ENCODE data around the gene WASF2.
"Not testable (repeated sequence)": the region's sequence is repeated elsewhere in the genome, so short reads cannot be mapped to it uniquely, and the experiment has no call there.

The WASF2 gene

DNA sequence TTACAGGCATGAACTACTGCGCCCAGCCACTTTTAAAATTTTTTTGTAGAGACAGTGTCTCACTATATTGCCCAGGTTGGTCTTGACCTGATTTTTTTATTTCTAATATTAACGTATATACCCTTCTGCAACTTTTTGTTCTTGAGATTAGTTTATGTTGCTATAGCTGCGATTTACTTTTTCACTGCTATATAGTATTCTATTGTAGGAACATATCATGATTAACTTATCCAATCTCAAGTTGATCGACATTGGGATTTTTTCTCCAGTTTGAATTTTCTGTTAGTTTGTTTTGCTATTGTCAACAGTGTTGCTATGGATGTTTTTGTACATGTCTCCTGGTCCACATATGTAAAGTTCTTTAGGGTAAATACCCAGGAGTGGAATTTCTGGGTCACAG, 35.4 kb downstream of the WASF2 start:
- DNase-seq (ENCODE audit: low read depth in 3 of 3), result no peak

DNA sequence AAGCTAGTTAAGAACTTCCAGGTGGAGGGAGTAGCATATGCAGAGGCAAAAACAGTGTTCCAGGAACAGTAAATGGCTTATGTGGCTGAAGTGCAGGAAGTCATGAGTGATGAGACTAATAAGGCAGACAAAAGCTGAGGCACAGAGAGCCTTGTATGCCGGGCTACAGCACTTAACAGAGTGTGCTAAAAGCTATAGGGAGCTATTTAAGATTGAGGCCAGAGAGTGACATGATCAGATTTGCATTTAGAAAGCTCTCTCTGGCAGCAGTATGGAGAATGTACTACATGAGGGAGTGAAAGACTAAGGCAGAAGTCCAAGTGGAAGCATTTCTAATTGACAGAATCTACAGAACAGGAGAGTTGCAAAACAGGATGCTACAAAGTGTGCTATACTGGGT, 38.6 kb downstream of the WASF2 start:
- no peak for DNase-seq (ENCODE audit: low read depth in 3 of 3)

DNA sequence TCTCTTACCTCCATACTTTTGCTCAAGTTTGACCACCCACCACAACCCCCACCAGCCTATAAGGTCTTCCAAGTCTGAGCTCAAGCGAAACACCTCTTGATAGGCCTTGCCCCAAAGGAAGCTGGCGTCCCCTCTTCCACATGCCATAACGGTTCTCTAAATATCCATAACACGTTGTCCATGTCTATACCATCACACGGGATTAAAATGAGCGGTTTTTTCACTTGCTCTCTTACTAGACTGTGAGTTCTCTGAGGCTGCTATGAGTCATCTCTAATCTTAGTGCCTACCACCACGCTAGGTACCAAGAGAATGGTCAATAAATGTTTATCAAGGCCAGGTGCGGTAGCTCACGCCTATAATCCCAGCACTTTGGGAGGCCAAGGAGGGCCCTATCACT, 41.0 kb downstream of the WASF2 start:
- DNase-seq (ENCODE audit: low read depth in 3 of 3), result no peak

DNA sequence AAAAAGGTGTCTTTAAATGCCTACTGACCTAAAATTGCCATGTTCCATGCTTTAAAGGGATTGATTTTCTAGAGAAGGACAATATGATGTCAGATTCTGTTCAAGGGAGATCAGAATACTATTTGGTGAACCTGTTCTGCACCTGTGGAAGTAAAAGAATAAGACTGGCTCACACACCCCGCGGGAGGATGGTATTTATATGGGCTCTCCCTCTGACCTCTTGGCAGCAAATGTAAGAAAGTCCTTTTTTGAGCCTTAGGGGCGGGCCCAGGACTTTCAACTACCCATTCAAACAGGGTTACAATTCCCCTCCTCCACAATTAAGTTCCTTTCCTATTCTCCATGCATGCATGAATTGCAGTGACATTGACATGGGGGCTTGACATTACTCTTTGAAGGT, 42.1 kb downstream of the WASF2 start:
- no peak for DNase-seq (ENCODE audit: low read depth in 3 of 3)

DNA sequence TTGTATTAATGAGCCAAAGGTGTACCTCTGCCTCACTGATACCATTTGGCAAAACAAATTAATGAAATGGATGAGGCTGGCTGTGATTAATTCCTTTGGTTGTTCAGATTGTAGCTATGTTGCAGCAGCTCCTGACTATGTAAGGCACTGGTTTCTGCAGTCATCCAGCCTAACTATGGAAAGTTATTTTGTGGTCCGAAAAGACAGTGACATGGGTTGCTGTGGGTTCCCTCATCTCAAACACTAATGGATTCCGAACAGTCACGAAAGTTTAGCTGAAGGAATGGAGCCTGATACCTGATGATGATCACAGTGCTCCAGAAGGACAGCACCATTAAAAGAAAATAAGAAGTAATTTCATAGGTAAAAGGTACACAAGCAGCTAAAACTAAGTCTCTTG, 42.6 kb downstream of the WASF2 start:
- DNase-seq (ENCODE audit: low read depth in 3 of 3), result no peak

DNA sequence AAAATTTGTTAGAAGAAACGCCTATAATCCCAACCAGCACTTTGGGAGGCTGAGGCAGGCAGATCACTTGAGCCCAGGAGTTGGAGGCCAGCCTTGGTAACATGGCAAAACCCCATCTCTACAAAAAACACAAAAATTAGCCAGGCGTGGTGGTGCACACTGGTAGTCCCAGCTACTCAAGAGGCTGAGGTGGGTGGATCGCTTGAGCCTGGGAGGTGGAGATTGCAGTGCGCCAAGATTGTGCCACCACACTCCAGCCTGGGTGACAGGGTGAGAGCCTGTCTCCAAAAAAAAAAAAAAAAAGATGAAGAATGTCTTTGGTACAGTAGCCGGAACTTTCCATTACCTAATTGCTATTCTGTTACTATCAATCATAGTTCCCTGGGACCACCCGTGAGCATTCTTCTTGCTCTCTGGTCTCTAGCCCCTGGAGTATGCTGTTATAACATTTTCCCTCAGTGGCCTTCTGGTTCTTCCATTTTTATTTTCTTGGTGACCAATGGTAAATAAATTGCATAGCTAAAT, 43.4 kb downstream of the WASF2 start:
- no peak for DNase-seq (ENCODE audit: low read depth in 3 of 3)

DNA sequence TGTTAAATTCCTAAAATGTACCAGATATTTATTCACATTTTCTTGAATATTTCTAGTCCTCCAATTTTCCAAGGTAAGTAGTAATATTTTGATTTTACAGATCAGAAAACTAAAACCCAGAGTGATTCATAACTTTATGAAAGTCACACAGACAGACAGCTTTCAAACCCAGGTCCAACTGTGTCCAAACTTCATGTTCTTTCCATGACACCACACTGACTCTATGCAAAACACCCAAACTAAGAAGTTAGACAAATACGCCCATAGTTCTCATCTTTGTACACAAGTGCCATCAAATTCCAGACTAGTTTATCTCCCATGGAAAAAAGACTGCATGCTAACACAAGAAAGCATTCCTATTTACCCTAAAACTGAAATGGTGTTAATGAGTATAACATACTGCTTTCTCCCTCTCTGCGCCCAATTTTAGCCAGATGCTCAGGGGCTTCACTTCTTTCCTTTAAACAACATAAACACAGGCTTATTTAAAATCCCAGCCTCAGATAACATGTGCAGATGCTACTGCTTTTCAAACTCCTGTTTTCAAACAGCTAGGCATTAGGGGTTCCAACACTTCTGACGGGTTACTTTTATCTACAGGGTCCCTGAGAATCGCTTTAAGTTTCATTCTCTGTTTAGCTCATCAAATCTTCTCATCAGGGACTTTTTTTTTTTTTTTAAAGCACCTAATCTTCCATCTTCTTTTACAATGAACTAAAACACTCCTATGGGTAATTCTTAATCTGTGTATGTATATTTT, 44.6 kb downstream of the WASF2 start:
- DNase-seq (ENCODE audit: low read depth in 3 of 3), result no peak

DNA sequence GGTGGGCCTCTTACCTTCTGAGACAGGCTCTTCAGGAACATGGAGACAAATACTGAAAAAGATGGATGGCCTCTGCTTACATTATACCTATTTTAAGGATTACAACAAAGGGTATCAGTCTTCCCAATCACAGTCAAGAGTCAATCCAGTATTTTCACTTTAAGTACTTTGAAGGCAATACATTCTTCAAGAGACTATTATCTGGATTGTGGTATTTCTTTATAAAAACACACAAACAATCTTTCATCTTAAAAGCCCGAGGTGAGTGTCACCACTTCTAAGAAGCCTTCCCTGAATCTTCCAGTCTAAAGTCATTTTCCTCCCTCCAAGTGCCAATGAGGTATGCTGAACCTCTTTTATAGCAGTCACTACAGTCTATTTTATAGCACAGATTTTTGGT, 45.3 kb downstream of the WASF2 start:
- DNase-seq (ENCODE audit: low read depth in 3 of 3), result no peak

DNA sequence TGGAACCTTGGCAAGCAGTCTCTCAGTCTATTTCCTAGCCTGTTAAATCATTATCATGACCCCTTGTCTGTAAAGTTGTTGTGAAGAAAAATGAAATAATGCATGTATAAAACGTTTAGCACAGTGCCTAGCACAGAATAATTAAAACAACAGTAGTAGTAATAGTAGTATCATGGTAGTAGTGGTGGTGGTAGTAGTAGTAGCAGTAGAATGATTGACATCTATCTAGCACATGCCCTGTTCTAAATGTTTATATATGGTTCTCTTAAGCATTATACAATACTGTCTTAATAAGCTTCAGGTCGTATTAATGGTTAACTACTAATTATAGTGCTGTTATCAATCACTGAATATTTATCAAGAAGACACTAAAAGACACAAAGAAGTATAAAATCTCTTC, 50.8 kb downstream of the WASF2 start:
- no peak for DNase-seq (ENCODE audit: low read depth in 3 of 3)

DNA sequence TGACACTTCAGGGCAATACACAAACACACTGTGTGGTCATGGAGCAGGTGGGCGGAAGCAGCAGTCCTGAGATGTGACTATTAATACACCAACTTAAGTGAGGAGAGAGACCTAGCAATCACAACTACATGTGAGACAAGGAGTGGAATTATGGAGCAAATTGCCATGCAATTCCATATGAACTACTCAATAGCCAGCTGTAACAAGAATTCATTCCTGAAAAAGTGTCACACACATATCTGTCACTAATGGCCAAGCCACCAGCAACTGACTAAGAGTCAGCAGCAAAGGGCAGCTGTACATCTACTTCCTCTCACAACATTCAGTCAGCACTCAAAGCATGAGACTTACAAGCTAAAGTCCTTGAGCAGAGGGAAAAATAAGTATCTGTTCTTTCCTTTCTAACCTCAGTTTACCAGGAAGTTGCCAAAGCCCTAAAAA, 51.3 kb downstream of the WASF2 start:
- DNase-seq (ENCODE audit: low read depth in 3 of 3), result no peak

DNA sequence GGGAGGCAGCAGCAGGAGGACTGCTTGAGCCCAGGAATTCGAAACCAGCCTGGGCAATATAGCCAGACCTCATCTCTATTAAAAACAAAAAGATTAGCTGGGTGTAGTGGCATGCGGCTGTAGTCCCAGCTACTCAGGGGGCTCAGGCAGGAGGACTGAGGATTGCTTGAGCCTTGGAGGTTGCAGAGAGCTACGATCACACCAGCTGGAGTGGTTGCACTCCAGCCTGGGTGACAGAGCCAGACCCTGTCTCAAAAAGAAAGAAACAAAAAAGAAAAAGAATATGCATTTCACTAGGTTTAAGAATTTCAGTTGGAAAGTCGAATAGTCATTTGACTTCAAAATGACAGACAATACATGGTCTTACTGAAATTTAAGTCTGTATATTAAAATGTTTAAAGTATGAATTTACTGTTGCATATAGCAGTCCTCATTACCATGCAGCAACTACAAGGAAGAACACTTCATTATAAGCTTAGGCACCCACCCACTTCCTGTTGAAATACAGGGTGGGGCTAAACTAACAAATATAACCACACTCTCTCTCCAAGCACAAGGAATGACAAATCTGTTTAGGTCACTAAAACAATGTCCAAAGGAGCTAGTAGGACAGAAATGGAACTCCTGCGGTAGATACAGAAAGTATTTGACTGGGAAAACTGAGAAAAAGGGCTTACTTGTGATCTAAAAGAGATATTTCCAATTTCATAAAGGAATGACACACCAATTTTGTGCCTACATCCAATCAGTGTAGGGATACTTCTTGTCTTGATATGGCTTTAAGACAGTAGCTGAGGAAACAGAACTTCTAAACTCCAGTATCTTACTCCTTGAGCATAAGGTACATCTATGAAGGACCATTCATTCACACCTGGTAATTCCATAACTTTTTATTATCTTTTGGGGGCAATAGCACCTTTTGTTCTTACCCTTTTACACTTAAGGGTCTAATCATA, 53.5 kb downstream of the WASF2 start:
- DNase-seq (ENCODE audit: low read depth in 3 of 3), result no peak

DNA sequence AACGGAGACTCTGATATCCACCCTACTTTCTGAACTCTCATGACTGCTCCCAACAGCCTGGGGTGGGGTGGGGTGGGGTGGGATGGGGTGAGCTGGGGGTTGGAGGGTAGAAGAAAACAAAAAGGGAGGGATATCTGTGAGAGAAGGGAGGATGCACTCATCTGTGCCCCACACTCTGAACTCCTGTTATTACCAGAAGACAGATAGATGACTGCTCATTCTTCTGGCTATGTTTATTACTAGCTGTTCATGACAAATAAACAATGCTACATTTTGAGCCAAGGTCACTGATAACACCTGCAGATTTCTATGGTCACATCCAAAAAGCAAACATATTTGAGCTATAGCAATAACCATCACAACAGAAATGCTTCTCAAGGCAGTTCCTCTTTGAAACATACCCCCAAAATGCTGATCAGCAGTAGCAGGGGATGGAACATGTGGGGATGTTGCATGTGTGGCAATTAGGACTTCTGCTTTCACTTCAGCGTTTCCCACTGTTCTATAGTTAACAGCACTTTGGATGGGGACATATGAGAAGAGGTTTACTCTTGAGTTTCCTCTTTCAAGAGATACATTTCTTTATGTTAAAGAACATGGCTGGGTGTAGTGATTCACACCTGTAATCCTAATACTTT, 54.3 kb downstream of the WASF2 start:
- DNase-seq (ENCODE audit: low read depth in 3 of 3), result no peak

DNA sequence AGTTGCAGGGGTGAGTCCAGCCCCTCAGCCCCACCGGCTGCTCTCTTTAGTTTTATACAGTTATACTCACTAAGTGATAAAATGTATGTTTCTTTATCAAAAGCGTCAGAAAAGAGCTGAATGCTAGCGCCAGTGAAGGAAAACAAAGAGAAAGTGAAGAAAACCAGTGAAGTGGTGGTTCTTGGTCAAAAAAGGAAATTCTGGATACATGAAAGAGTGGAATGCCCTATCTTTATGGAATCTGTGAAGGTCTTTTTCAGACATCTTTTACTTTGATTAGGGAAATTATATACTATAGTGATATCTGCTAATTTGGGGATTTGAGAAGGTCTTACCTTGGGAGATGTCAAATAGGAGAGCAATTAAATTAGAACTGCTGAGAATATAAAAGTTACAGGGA, 56.3 kb downstream of the WASF2 start:
- DNase-seq (ENCODE audit: low read depth in 3 of 3), result no peak

DNA sequence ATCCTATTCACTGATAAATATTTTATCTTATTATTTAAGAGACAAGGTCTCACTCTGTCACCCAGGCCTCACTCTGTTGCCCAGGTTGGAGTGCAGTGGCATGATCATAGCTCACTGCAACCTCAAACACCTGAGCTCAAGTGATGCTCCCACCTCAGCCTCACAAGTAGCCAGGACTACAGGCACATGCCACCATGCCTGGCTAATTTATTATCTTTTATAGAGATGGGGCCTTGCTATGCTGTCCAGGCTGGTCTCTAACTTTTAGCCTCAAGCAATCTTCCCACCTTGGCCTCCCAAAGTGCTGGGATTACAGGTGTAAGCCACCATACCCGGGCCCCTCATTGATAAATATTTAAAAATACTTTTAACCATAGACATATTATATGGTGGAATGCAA, 57.2 kb downstream of the WASF2 start:
- not testable (repeated sequence) for DNase-seq (ENCODE audit: low read depth in 3 of 3)

DNA sequence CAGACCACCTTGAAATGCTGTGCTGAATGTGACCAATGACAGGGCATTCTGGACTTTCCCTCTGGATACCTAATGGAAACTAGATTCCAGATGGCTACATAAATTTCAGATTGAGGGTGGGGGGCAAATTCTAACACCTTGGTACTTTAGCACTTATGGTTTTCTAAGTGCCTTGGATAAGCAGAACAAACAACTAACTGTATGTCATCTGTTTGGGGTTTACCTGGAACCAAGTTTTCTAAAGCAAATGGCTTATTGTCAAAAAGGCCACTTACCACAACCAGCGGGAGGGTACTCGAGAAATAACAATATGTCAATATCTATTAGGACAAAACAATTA, 58.4 kb downstream of the WASF2 start:
- DNase-seq (ENCODE audit: low read depth in 3 of 3), result no peak

DNA sequence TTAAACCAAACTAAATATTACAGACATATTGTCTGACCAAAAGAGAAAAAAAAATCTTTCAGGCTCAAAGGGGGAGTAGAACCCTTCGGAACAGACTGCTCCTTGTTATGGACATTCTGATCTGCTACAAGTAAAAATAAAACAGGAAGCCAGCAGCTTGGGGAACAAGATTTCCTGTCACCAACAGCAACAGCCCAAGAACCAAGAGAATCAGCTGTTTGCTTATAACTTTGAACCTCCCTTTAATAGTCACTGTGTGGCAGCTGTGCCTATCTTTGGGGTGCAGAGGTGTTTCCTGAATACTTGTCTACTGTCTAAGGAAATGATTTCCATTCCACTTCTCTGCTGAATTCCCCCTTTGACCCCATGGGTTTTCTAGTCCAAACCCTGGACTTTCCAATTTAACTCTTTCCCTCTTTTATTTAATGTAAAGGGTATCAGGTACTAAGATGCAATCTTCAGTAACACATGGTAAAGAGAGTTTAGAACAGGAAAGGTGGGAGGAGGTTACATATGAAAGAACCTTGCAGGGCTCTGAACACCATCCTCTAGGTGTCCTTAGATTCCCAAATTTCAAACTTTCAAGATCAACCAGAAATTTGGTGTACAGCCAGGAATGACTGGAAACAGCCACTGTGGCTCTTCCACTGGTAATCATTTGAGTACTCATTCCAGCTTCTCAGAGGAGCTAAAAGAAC, 58.9 kb downstream of the WASF2 start:
- DNase-seq (ENCODE audit: low read depth in 3 of 3), result no peak

DNA sequence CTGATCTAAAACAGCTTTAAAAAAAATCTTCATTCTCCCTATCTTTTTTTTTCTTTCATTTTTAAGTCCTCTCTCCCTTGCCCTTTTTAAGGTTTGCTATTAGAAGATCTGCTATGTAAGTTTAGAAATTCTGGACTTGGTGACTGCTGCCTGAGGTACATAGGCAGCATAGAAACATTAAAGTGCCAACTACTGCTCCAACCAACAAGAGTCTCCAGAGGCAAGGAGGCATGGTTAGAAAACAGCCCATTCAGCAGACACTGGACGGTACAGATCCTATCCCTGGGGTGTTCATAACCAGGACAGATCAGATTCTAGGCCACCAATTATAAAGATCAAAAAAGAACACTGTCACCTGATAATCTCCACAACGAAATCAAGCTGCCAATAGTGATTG, 60.9 kb downstream of the WASF2 start:
- no peak for DNase-seq (ENCODE audit: low read depth in 3 of 3)

DNA sequence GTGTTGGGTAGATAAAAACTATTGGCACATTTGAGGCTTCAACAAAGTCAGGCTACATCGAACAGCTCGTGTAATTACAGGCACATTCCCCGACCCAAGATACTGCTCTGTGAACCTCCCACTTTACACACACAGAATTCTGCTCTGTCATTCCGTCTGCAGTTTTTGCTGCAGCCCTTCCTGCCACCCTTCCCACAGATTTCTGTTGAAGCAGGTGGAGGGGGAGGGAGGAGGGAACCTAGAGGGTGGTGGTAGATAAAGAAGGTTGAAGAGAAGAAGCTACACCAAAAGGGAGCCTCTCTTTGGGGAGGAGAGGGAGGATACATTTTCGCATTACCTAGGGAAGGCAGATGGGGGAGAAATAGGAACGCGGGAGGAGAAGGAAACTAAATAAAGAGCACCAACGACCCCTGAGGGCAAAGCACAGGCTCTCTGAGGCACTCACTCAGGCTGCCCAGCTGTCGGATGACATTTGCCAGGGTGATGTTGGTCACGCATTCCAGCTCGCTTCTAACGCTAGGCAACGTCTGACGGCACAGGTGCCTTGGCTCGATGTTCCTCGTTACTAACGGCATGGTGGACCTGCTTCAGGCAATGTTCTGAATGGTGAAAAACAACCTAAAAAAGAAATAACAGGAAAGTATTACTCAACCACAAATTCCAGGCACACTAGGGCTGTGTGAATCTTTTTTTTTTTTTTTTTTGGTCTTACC, 61.5 kb downstream of the WASF2 start:
- DNase-seq (ENCODE audit: low read depth in 3 of 3), result no peak

DNA sequence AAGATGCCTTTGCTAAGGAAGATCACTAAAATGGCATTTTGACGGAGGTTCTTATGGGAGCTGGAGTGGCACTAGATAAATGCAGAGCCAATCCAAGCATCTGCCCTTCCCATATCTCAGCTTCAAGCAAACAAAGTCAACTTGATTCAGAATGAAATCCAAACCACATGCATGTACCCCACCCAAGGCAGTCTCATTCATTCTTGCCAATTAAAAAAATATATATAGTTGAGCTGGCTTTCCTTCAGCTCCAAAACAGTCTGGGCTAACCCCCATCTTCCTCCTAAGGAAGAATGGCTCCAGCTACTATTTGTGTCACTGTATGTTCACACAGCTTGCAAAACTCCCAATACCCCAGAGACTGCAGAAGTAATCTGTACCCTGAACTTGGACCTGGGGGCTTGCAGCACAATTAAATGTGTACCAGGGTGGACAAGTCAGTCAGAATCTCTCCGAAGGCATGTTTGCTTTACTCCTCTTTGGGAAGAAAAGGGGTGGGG, 62.1 kb downstream of the WASF2 start:
- DNase-seq (ENCODE audit: low read depth in 3 of 3), result no peak

DNA sequence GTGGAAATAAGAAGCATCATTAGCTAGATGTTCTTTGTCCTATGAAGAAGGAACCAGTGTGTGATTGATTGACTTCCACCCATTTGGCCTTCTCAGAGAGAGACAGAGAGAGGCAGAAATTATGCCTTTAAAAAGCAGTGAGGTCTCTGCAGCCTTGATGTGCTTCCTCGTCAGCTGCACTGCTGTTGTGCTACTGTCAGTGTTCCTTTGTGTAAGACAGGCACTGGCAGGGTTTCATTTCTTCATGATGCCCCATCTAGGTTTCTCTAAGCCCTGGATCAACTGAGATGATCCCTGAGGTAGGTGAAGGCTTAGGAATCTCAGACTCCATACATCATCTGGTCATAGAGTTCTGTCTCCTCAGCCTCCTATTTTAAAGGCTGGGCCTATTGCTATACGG, 62.6 kb downstream of the WASF2 start:
- DNase-seq (ENCODE audit: low read depth in 3 of 3), result no peak

DNA sequence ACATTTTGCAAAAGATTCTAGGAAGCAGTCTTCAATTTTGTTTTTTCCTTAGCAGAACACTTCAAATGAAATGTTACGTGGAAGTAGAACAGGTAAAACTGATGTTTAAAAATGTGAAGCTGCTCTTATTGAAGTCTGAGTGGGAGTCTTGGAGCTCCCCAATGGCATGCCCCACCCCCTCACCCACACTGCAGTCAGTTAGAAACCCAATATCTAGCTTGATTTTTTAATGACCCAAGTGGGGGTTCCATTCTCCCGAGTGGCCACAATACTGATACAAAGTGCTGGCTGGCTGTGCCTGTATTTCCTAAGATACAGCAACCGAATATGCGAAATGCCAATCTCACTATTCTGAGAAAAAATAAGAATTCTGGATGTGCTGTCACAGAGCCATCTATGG, 66.3 kb downstream of the WASF2 start:
- no peak for DNase-seq (ENCODE audit: low read depth in 3 of 3)
